Activated T-helper 2 cell treated with anti-CD3 and anti-CD28 coated beads, Interferon-gamma antibody, Interleukin-2, Interleukin-4, amounts not matched to agents 10 μg/mL and 5 μg/mL and 100 μg/mL, durations not matched to agents 14 hours and 24 hours and 36 hours (primary cell): ENCODE results near the gene MT1F. TPM values are rescaled to one million over a fixed set of nuclear protein-coding genes. Genes with fewer than 3 reads are reported as not detected.
A peak's percentile ranks its signal among the peaks of the same experiment; 100 is the strongest.
"Not testable (repeated sequence)": the region's sequence is repeated elsewhere in the genome, so short reads cannot be mapped to it uniquely, and the experiment has no call there.

Source experiments
- DNase-seq: peaks from one replicate; pipeline ENCODE4 v3.0.0; 2021; ENCODE audit warnings: low spot score
- H3K27ac Mint-ChIP-seq: one replicate; pipeline ENCODE4 v1.8.0; 2021; ENCODE audit warnings: mixed read lengths
- H3K27me3 Mint-ChIP-seq: one replicate; pipeline ENCODE4 v1.8.0; 2021; ENCODE audit warnings: low read depth, mixed read lengths
- H3K36me3 Mint-ChIP-seq: one replicate; pipeline ENCODE4 v1.8.0; 2021; ENCODE audit warnings: low read depth, mixed read lengths
- H3K4me1 Mint-ChIP-seq: one replicate; pipeline ENCODE4 v1.8.0; 2021; ENCODE audit warnings: low read depth, mixed read lengths
- H3K4me3 Mint-ChIP-seq: one replicate; pipeline ENCODE4 v1.8.0; 2021; ENCODE audit warnings: low read depth, mild to moderate bottlenecking, moderate library complexity, mixed read lengths
- H3K9me3 Mint-ChIP-seq: one replicate; pipeline ENCODE4 v1.8.0; 2021; ENCODE audit warnings: mixed read lengths
- intact Hi-C: fragments of 100-400 bp; cut with micrococcal nuclease; formaldehyde crosslinking; loops from one replicate; pipeline ENCODE4 v1.15.1; 2023
- total RNA-seq: library from RNA; stranded (reverse); gene quantifications from 2 replicates; pipeline ENCODE4 v1.2.3, GENCODE V29; 2022

Gene MT1F
- total RNA-seq, 1 donor from 2014 or later: 6.4 TPM

DNA sequence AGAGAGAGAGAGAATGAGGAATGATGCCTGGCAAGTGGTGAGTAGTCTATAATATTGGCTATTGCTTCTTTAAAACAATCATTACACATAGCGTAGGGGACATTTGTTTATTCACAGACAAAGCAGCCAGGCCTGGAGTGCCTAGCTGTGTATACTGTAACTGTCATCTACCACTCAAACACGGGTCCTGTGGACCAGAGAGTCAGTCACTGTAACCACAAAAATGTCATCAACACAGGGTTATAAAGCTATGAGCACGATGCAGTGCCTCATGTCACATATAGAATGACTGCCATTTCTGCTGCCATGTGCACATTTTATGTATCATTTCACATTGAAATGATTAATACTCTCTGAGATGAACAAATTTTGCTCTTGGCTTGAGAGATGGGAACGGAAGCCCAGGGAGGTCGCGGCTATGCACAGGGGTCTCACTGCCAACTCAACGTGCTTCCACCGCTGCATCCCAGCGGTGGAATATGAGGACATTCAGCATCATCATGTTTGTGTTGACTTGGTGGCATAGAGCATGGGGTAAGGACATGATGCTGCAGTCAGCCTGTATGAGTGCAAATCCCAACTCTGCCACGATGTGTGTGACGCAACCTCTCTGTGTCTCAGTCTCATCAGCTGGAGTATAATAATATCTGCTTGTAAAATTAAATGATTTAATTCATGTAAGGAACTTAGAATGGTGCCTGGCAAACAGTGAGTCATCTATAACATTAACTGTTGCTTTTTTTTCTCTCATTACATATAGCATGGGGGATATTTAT lies 15.2 kb downstream of the MT1F start:
- Mint-ChIP-seq H3K27me3 (peaks cover 42% of the 10 kb centered on the region), H3K4me3 (no peak overlapping the region), H3K27ac (no peak overlapping the region), H3K36me3 (no peaks in the 10 kb centered on the region), H3K9me3 (no peaks in the 10 kb centered on the region), H3K4me1 (peaks cover 43% of the 10 kb centered on the region)
- DNase-seq: no peak
- intact Hi-C loops: loop anchor here (2.0 kb wide), 1 partner anchor 30 kb away; no protein-coding TSS in a partner anchor

DNA sequence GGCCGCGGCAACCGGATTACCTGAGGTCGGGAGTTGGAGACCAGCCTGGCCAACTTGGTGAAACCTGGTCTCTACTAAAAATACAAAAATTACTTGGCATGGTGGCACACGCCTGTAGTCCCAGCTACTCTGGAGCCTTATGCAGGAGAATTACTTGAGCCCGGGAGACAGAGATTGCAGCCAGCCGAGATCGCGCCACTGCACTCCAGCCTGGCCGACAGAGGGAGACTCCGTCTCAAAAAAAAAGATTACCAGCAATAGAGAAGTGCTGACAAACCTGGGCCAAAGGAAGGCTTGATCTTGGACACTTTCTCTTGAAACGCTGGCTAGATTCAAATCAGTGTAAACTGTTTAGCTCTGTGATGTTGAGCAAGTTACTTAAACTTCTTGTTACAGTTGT lies 16.2 kb downstream of the MT1F start:
- H3K27me3 Mint-ChIP-seq: peaks cover 34% of the 10 kb centered on the region
- no peak overlapping the region for H3K4me3 Mint-ChIP-seq
- H3K36me3 Mint-ChIP-seq: no peaks in the 10 kb centered on the region
- no peaks in the 10 kb centered on the region for H3K9me3 Mint-ChIP-seq
- intact Hi-C loops: loop anchor here (2.0 kb wide), 1 partner anchor 29 kb away; no protein-coding TSS in a partner anchor
- H3K27ac Mint-ChIP-seq: no peak overlapping the region
- no peak for DNase-seq
- peaks cover 35% of the 10 kb centered on the region for H3K4me1 Mint-ChIP-seq

DNA sequence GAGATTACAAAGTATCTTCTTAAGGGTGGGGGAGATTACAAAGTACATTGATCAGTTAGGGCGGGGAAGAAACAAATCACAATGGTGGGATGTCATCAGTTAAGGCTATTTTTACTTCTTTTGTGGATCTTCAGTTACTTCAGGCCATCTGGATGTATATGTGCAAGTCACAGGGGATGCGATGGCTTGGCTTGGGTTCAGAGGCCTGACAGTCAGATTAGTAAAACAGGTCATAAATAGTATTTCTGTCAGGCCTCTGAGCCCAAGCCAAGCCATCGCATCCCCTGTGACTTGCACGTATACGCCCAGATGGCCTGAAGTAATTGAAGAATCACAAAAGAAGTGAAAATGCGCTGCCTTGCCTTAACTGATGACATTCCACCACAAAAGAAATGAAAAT lies 16.8 kb downstream of the MT1F start:
- intact Hi-C loops, H3K36me3 Mint-ChIP-seq, H3K4me3 Mint-ChIP-seq, DNase-seq, H3K27ac Mint-ChIP-seq, H3K9me3 Mint-ChIP-seq: not testable (repeated sequence)
- peaks cover 31% of the 10 kb centered on the region for H3K4me1 Mint-ChIP-seq
- peaks cover 28% of the 10 kb centered on the region for H3K27me3 Mint-ChIP-seq

DNA sequence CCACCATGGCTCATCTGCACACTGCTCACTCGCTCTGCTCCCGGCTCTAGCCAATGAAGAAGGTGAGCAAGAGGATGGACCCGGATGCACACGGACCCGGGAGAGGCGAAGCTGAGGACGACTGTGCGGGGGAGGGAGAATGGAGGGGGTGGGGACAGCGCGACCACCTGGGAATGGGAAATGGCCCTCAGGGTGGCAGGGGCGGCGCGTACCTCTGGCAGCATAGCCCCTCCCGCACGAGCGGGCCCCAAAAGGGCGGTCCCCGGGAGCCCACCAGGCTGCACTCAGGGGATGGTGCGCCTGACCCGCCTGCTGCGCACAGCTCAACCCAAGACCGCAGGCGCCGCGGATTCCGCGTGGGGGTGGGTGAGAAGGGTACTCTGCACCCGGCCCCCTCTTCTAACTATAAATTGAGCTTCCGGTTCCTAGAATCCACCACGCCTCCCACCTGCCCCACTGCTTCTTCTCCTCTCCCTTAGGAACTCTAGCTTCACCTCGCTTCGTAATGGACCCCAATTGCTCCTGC lies 18.0 kb downstream of the MT1F start:
- no peak for DNase-seq
- intact Hi-C loops: no loop called here
- H3K4me3 Mint-ChIP-seq: peak overlapping the region; percentile 43
- H3K27me3 Mint-ChIP-seq: peaks cover 18% of the 10 kb centered on the region
- no peaks in the 10 kb centered on the region for H3K9me3 Mint-ChIP-seq
- no peaks in the 10 kb centered on the region for H3K36me3 Mint-ChIP-seq
- no peak overlapping the region for H3K27ac Mint-ChIP-seq
- peaks cover 32% of the 10 kb centered on the region for H3K4me1 Mint-ChIP-seq

DNA sequence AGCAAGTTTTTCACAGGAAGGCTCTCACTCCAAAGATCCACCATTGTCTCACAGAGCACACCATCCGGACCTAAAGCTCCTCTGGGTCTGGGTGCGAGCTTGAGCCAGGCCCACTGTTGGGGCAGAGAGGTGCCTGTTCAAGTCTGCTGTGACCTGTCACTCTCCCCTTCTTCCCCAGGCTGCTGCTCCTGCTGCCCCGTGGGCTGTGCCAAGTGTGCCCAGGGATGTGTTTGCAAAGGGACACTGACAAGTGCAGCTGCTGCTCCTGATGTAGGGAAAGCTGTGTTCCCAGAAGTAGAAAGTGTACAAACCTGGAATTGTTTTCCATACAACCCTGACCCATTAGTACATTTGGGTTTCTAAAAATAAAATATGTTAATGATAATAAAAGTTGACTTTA lies 19.7 kb downstream of the MT1F start:
- Mint-ChIP-seq H3K27ac (no peak overlapping the region), H3K36me3 (no peaks in the 10 kb centered on the region), H3K4me3 (no peak overlapping the region), H3K9me3 (no peaks in the 10 kb centered on the region), H3K4me1 (peaks cover 32% of the 10 kb centered on the region), H3K27me3 (peaks cover 9% of the 10 kb centered on the region)
- intact Hi-C loops: no loop called here
- DNase-seq: no peak

DNA sequence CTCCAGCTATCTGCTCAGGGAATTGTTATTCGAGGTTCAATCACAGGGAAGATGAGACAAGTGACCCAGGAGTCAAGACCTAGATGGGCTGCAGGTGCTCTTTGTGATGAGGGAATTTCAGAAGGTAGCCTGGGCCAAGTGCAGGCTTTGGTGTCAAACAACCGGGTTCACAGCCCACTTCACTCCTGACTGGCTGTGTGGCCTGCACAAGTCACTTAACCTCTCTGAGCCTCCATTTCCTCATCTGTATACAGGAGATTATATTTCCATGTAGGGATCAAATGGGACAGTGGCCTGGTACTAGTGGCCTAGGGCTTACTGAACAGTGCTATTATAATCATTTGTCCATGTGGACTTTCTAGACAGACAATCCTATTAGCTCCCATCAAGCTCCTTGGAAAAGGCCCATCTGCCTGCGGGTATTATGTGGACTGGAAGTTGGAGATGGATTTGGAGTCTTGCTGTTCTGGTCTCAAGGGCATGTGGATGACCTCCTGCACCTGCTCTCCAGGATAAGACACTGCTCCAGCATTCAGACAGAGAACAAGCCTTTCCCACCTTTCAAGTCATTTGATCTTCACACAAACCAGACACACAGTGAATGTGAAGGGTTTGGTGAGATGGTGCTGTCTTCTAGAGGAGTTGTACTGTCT lies 21.4 kb downstream of the MT1F start:
- Mint-ChIP-seq H3K36me3 (no peaks in the 10 kb centered on the region), H3K4me3 (no peak overlapping the region)

DNA sequence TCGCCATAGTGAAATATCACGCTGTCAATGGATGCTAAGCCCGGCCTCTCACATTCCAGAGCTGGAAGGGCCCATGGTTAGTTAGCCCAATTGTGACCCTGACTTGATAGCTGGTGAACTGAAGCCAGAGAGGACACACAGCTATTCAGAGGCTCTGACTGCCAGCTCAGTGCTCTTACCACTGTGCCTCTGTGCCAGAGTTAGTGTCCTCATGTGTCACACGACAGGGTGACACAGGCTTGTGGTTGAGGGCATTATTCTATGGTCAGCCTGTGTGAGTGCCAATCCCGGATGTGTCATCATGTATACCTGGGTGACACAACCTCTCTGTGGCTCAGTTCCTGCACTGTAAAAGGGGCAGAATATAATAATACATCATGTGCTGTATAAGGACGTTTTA lies 22.1 kb downstream of the MT1F start:
- H3K27ac Mint-ChIP-seq: no peak overlapping the region
- DNase-seq: no peak
- intact Hi-C loops: loop anchor here (5.0 kb wide), 2 partner anchors 38 to 228 kb away; partner anchors contain the start of genes NUDT21 and OGFOD1
- peaks cover 32% of the 10 kb centered on the region for H3K4me1 Mint-ChIP-seq
- no peaks in the 10 kb centered on the region for H3K9me3 Mint-ChIP-seq
- H3K36me3 Mint-ChIP-seq: no peaks in the 10 kb centered on the region
- H3K27me3 Mint-ChIP-seq: peaks cover 5% of the 10 kb centered on the region
- no peak overlapping the region for H3K4me3 Mint-ChIP-seq

More for the DNA sequence above, 21.4 kb downstream of the MT1F start:
- intact Hi-C loops: no loop called here
- Mint-ChIP-seq H3K9me3 (no peaks in the 10 kb centered on the region), H3K4me1 (peaks cover 34% of the 10 kb centered on the region), H3K27ac (no peak overlapping the region), H3K27me3 (peaks cover 7% of the 10 kb centered on the region)
- DNase-seq: no peak

DNA sequence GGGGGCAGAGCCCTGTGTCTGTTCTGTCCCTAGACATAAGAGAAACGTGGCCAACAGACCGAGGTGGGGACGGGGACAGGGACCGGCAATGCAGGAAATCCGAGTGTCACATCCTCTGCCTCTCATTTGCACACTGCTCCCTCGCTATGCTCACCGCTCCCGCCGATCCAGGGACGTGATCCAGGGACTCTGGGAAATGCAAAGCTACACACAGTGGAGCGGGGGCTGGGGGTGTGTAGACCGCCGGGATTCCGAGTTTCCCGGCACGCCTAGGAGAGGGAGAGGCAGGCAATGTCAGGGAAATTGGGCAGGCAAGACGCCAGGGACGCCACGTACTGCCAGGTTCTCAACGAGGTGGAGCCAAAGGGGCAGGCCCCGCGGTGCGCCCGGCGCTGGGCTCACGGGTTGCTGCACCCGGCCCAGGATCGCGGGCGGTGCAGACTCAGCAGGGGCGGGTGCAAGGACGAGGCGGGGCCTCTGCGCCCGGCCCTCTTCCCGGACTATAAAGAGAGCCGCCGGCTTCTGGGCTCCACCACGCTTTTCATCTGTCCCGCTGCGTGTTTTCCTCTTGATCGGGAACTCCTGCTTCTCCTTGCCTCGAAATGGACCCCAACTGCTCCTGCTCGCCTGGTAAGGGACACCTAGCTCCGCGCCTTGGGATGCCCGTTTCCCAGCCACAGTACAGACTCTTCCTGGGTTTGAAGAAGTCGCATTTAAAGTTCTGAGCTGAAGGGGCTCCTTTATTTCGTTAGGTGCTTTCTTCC lies 24.4 kb downstream of the MT1F start, which contains the start of gene MT1X:
TSS of gene MT1X (plus strand) at position 532 of the 764 bp plus-strand sequence. CDS start at position 603, 71 bp downstream.
- intact Hi-C loops: loop anchor here (1.0 to 5.0 kb wide), 5 partner anchors 13 to 230 kb away; partner anchors contain the start of genes MT1G, MT1H, MT2A and NUDT21
- DNase-seq: peak; percentile 83
- H3K36me3 Mint-ChIP-seq: peaks cover 4% of the 10 kb centered on the region
- peaks cover 24% of the 10 kb centered on the region for H3K4me1 Mint-ChIP-seq
- no peaks in the 10 kb centered on the region for H3K9me3 Mint-ChIP-seq
- peak within 1 kb of the TSS; percentile 94 for H3K4me3 Mint-ChIP-seq
- peak within 1 kb of the TSS; percentile 84 for H3K27ac Mint-ChIP-seq
- no peaks in the 10 kb centered on the region for H3K27me3 Mint-ChIP-seq

DNA sequence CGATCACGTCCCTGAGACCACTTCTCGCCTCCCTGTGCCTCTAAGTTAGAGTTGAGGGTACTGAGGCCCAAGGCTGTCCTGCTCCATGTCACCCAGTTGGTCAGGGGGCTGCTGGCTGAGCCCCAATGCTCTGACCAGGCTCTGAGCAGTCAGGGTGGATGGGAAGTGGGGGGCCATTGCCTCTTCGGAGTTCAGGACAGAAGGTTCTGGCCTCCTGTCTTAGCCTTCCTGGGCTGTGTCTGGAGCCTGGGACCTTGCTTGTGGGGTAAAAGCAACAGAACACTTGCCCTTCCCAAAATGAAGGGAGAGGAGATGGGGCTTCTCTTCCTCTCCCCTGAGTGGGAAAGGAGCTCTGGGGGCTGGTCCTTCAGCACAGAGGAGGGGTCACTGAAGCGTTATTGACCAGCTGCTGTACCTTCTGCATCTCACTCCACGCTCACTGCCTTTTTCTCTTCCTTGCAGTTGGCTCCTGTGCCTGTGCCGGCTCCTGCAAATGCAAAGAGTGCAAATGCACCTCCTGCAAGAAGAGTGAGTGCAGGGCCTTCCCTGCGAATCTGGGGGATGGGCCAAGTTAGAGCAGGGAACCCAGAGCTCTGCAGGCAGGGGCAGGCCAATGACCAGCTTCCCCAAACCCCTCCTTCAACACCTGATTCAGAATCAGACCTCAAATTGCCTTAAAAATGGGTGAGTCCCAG lies 25.1 kb downstream of the MT1F start:
- intact Hi-C loops: loop anchor here (1.0 to 5.0 kb wide), 5 partner anchors 14 to 231 kb away; partner anchors contain the start of genes MT1G, MT1H, MT2A and NUDT21
- Mint-ChIP-seq H3K4me3 (peak overlapping the region; percentile 94), H3K27me3 (no peaks in the 10 kb centered on the region)

DNA sequence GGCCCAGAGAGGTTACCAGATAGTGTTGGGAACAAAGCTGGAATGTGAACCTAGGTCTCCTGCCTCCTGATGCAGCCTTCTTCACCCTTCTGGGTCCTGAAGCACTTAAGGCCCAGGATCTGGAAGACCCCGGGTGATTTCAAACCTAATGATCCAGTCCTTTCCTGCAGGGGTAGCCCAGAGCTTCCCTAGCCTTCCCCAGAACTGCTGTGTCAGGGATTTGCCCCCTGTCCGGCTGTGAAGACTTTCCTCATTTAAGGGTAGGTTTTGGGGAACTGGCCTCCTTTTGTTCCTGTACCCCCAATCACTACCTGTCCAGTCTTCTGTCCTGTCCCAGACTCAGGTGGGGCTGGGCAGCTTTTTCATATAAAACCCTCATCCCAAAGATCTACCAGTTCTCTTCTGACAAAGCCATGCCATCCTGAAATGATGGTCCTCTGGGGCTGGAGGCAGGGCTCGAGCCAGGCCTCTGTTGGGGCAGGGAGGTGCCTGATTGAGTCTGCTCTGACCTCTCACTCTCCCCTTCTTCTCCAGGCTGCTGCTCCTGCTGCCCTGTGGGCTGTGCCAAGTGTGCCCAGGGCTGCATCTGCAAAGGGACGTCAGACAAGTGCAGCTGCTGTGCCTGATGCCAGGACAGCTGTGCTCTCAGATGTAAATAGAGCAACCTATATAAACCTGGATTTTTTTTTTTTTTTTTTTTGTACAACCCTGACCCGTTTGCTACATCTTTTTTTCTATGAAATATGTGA lies 25.8 kb downstream of the MT1F start:
- intact Hi-C loops: loop anchor here (2.0 to 5.0 kb wide), 4 partner anchors 15 to 231 kb away; partner anchors contain the start of genes MT1G, MT1H, NUDT21 and OGFOD1
- no peak for DNase-seq
- H3K4me3 Mint-ChIP-seq: peak overlapping the region; percentile 94
- peaks cover 4% of the 10 kb centered on the region for H3K36me3 Mint-ChIP-seq
- peaks cover 24% of the 10 kb centered on the region for H3K4me1 Mint-ChIP-seq
- no peaks in the 10 kb centered on the region for H3K9me3 Mint-ChIP-seq
- no peaks in the 10 kb centered on the region for H3K27me3 Mint-ChIP-seq
- H3K27ac Mint-ChIP-seq: no peak overlapping the region

More for the DNA sequence above, 25.1 kb downstream of the MT1F start:
- Mint-ChIP-seq H3K4me1 (peaks cover 24% of the 10 kb centered on the region), H3K27ac (peak overlapping the region; percentile 84), H3K36me3 (peaks cover 4% of the 10 kb centered on the region), H3K9me3 (no peaks in the 10 kb centered on the region)
- DNase-seq: no peak

DNA sequence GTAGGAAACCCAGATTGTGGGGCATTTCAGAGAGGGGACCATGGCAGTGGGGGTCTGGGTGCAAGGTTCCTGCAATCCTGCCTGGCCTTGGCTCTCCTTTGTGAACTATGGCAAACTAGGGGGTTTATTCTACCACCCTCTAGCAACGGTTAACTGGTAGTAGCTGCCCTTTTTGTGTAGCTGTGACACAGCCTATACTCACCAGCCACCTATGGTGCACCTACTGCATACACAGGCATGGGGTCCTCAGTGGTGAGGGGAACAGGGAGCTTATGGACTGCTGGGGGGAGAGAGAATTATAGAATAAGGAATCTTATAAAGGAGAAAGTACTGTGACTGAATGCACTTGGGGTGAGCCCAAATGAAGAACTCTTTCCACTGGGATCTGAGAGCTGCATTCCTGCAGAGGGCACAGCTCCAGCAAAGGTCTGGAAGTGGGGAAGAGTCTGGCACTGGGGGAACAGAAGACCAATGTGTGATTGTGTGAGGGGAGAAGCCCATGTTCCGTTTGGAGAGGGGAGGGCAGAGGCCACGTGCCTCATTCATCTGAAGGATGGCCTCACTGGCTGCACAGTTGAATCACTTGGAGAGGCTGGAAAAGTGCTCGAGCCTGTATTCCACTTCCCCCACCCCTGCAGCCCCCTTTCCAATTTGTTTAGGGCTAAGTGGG lies 26.6 kb downstream of the MT1F start:
- no peak for DNase-seq
- H3K27ac Mint-ChIP-seq: no peak overlapping the region
- peaks cover 24% of the 10 kb centered on the region for H3K4me1 Mint-ChIP-seq
- peaks cover 4% of the 10 kb centered on the region for H3K36me3 Mint-ChIP-seq
- H3K27me3 Mint-ChIP-seq: peaks cover 3% of the 10 kb centered on the region
- intact Hi-C loops: loop anchor here (5.0 kb wide), 2 partner anchors 42 to 232 kb away; partner anchors contain the start of genes NUDT21 and OGFOD1
- H3K4me3 Mint-ChIP-seq: peak overlapping the region; percentile 94
- no peaks in the 10 kb centered on the region for H3K9me3 Mint-ChIP-seq
